Measurements from ENCODE around the gene KRT2.
"Not testable (repeated sequence)": the region's sequence is repeated elsewhere in the genome, so short reads cannot be mapped to it uniquely, and the experiment has no call there.

Gene KRT2

DNA sequence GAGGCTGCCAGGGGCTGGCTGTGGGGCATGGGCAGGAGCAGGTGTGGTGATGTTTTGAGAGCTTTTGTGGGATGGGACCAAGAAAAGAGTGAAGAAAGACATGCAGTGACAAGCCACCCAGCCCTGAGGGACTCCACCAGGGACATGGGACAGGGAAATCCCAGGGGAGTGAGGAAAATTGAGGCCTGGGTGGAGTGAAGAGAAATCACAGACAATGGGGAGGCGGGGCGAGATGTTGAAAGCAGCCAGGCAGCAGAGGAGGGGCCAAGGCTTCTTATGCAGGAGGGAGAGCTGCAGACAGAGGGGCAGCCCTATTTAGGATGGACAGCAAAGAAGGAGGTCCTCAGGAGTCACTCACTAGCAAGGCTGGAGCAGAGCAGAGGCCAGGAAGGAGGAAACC is 32.4 kb upstream of the KRT2 start:
- DNase-seq, result no peak

DNA sequence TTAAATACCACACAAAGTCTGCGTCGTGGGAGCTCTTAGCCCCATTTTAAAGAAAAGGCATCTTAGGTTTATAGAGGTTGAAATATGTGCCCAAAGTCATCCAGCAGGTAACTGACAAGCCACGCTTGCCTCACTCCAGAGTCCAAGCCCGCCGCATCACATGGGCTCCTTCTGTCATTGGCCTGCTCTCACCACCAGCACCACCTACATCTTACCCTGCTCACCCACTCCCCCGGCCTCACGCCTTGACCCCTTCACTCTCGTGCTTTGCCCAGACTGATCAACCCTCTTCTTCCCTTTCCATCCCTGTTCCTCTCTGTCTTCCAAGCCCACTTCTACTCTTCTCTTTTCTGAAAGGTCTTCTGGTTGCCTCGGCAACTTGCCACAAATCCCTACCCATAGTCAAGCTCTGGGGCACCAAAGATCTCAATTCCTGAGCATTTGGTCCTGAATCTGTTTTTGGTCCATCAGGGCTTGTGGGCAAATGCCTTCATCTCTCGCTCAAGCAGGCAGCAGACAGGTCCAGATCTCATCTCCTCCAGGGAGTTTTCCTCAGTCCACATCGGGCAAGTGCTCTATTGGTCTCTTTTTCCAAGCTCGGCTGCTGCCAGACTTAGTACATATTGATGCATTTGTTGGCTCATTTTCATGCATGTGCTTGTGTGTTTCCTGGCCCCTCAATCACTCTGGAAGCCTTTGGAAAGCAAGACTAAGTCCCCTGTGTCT is 31.7 kb upstream of the KRT2 start:
- DNase-seq, result no peak

DNA sequence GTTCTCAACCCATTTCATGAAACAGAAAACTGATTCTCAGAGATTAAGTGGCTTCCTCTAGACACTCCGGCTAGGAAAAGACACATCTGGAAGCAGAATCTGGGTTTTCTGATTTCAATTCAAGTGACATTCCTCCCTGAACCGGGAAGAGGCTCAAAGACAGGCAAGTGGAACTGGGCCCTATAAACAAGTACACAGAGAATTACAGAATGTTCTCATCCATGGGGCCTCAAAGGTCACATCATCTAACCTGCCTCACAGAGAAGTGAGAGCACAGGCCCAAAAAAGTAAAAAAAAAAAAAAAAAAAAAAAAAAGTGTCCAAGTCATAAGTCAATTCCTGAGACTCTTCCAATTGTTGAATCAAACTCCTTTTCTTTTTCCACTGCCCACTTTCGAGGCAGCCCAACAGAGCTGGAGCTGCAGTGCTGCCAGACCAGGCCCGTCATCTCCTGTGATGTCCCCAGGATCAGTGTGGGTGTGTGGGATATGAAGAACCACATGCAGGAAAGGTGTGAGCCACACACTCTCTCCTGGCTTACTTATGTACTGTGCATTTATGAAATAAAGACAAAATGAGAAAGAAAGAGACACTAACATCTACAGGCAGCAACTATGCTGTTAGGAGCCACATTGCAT is 31.0 kb upstream of the KRT2 start:
- DNase-seq, result no peak

DNA sequence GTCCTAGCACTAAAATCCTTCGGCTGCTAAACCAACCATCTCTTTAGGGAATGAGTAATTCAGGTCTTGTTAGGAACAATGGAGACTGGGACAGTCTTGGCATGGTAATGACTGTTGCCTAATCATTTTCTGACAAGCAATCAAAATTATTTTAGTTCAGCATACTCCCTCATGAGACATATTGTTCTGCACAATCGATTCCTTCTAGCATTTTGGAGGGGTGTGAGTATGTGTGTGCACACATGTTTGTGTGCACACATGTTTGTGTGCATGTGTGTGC is 30.3 kb upstream of the KRT2 start:
- no peak for DNase-seq

DNA sequence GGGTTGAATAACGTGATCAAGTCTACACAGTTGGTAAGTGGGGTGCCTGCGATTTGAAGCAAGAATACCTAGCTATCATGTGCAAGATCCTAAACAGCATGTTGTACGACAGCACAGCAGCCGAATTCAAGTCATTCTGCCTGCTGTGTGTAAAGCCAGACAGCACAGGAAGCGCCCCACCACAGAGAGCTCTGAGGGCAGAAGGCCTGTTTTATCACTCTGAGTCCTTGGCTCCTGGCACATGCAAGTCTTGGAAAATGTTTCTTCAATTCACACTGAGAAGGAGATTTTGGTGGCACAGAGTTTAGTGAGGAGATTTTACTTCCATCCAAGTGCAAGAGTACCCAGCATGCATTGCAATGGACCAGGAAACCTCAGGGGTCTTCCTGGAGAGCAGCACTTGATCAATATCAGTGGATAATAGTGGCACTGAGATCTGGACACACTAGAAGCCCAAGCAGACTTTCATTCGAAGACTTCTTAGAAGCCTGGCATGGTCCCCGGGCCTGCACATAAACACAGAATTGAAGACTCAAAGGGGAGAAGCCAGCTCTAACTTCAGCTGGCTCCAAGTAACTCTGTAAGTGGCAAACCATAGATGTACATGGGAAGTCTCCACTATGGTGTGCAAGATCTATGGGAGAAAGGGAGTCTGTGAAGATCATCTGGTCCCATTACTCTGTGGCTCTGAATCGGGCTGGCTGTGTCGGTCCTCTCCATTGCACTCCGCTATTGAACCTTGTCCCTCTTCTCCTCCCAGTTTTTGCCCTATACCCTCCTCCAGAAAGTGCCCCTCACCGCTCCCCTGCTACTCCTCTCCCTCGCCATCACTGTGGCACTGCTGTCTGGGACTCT is 29.7 kb upstream of the KRT2 start:
- peak; percentile 15 for DNase-seq

DNA sequence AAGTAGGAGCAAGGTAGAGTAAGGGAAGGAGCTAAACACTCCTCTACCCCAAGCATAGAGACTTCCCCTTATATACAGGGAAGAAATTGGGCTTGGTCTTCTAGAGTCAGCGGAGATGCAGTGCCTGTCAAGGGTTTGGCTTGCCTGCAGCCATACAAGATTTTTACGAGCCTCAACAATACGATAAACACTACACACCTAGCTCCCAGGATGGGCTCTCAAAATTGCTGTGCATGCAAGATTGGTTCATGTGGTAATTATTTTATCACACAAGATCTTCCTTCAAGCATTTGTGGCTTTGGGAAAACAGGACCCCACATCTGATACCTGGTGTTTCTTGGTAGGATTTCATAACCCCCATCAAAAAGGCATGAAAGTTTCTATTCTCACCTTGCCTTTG is 28.4 kb upstream of the KRT2 start, which contains the start of gene KRT1:
Gene KRT1 (minus strand): TSS at position 45 of the 400 bp plus-strand sequence. CDS start 59 bp downstream, outside the sequence.
- no peak for DNase-seq

DNA sequence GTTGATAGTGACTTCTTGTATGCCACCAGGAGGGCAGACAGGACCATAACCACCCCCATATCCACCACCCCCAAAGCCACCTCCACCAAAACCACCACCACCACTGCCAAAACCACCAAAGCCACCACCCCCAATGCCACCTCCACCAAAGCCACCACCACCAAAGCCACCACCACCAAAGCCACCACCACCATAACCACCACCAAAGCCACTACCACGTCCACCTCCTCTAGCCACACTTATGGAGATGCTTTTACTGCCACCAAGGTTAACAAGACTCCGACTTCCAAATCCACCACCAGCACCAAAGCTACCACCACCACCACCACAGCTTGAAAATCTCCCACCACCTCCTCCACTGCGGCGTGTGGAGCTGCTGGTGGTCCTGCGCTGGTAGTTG is 27.9 kb upstream of the KRT2 start:
- DNase-seq, result no peak

DNA sequence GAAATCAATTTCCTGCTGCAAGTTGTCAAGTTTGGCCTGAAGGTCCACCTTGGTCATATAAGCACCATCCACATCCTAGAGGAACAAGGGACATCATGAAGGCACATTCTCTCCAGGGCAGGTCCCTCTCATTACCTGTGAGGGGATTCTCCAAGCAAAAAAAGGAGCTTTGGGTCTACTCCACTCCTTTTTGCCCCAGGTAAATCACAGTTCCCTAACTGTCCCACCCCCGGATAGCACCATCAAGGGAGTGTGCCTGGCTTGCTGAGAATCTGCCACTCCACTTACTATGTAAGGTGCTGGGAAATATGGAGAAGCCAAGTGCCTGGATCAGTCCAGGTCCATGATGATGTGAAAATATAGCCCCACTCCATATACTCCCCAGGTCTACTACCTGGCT is 25.7 kb upstream of the KRT2 start:
- DNase-seq, result no peak

DNA sequence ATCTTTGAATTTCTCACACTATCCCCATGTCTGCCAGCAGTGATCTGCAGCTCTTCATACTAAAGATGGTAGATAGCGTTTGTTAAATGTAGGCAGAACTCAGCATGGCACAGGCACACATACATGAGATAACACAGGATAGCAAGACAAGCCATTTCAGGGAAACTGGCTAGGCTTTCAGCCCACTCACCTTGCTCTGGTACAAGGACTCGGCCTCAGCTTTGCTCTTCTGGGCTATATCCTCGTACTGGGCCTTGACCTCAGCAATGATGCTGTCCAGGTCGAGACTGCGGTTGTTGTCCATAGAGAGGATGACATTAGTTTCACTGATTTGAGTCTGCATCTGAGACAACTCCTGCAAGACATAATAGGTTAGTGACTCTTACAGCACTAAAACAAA is 25.1 kb upstream of the KRT2 start:
- DNase-seq, result no peak

DNA sequence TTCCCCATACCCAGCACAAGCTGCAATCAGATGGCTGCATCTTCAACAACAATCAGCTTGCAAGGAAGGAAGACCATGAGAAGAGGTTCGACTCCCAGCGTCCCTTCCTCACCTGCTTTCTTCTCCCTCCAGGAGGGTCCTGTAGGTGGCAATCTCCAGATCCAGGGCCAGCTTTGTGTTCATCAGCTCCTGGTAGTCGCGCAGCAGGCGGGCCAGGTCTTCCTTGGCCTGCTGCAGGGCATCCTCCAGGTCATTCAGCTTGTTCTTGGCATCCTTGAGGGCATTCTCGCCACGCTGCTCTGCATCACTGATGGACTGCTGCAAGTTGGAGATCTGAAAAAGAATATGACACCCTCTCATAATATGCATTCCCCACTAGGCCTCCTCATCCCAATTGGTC is 24.2 kb upstream of the KRT2 start:
- DNase-seq, result no peak

DNA sequence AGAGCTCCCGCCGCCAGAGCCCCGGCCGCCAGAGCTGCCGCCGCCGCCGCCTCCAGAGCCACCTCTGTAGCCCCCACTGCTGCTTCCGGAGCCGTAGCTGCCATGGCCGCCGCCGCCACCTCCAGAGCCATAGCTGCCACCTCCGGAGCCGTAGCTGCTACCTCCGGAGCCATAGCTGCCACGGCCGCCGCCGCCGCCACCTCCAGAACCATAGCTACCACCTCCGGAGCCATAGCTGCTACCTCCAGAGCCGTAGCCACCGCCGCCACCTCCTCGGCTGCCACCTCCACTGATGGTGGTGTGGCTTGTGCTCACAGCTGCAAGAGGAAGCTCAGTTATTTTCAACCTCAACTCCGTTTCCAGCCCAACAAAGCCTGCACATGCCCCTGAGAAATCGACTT is 23.3 kb upstream of the KRT2 start:
- DNase-seq, result no peak

DNA sequence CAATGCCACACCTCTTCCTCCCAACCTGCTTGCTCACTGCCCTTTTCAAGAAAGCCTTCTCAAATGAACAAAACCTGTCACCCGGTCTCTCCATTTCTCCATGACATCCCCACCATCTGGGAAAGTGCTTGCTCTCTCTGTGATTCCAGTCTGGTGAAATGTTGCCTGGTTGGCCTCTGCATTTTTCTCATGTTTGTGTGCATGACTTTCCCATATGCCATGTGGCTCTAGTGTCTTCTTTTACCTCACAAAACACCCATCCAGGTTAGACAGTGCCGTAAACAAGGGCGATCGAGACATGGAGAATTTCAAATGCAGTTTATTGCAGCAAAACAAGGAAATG is 22.4 kb upstream of the KRT2 start:
- no peak for DNase-seq

DNA sequence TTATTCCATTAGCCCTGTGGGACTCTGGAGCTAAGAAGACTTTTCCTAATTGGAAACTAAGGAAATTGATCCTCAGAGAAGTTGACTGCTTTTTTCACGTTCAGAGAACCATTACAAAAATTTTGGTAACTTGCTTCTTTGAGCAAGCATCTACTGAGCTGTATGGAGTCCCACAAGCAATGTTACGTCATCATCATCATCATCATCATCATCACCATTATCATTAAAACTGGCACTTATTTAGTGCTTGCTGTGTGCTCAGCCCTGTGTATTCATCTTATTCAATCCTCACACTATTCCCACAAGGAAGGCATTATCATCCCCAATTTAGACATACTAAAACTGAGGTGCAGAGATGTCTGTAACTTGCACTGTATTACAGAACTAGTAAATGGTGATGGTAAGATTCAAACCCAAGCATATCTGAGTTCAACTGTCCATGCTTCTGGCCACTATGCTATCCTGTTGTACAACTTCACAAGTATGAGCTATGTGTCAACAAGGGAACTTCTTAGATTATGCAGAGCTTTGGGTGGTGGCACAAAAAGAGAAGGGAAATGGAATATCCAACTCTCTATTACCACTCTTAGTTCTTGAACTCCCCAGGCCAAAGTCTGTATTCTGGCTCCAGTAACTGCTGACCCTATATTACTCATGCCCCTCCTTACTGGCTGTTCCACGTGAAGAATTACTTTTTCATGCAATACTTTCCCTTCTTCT is 21.9 kb upstream of the KRT2 start:
- DNase-seq, result no peak

DNA sequence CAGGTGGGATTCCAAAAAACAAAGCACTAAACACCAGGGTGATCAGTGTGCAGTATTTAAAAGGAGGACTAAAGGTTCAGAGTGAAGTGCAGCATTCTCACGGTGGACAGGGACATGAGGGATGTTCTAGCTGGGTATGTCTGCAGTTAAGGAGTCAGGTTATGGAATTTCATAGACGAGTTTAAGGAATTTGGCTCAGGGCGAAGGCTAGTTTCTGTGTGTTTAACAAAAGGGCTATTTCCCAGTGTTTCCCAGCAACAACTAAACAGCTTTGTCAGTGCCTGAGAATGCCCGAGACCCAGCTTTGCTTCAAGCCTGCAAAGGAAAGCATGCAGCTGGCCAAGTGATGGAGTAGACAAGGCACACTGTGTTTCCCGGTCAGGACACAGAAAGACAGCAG is 21.2 kb upstream of the KRT2 start:
- no peak for DNase-seq

DNA sequence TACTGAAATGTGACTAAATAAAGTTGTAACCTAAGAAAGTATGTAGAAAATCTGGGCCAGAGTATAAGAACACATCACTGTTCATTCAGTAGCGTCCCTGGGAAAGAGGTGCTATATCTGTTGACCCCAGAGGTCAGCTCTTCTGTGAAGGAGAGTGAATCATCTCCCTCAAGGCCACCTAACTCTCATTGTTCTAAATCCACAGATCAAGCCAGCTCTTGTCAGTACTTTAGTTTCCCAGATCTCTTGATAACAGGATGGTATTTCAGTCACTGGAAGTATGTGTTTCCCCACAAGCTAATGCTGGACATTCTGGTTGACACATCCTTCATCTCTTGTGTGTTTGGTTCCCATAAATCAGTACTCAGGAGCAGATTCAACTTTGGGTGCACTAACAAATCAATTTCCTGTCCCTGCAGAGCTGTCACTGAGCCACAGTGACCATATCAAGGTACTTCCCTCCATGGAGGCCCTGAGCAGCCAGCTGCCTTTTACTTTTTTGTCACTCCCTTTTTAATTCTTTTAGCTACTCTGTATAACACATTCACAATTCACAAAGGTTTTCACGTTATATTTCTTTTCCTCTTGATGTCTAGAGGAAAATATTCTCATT is 20.4 kb upstream of the KRT2 start:
- no peak for DNase-seq

DNA sequence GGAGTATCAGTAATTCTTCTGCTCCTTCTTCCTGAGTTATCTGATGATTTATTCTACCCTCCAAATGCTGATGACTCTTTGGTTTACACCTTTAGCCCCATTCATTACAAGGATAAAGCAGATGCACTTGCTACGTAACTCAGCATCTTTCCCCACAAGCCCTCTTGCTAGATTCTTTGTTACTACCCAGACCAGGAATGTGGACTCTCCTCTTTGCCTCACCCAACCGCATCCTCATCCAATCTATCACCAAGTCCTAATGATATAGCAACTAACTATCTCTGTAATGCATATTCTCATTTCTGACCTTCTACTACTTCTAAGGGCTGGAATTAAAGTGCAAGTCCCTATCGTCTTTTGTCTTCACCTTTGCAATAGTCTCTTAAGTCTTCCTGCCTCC is 18.9 kb upstream of the KRT2 start:
- no peak for DNase-seq

DNA sequence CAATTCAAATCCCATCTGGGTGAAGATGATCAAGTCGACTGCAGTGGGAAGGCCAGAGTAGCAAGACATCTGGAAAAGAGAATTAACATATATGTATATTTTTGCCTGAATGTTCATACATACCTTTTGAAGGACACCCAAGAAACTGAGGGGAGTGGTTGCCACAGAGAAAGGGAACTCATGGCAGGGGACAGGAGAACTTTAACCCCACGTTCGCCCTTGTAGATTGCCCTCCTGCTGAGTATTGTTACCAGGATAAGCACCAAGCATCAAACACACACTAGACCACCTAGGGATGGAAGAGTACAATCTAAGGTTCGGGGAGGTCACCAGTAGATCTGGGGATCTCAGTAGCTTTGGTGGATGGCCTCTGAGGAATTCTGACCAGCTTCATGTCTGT is 18.5 kb upstream of the KRT2 start:
- no peak for DNase-seq

DNA sequence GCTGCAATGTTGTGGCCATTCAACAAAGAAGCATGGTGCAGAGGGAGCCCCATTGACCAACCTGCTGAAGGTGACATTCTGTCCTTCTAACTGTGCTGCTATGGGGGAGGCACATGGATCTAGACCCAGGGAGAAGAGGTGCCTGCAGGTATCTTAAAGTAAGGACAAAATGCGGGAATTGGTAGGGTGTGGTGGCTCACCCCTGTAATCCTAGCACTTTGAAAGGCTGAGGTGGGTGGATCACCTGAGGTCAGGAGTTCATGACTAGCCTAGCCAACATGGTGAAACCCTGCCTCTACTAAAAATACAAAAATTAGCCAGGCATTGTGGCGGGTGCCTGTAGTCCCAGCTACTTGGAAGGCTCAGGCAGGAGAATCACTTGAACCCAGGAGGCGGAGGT is 17.9 kb upstream of the KRT2 start:
- not testable (repeated sequence) for DNase-seq

DNA sequence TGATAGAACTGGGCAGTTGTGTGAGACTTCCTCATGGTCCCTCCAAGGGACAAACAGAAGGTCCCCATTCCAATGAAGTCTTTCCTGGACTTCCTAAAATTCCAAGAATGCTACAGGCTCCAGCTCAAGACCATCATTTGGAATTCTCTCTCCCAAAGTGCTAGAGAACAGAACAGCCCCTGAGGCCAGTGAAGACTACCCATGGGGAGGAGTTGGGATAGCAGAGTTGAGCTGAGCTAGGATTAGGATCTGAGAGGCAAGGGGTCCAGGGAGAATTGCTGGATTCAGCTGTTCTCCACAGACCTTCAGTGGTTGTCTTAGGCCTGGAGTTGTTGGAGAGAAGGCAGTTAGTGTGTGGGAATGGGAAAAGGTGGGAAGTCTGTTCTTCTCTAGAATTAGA is 17.4 kb upstream of the KRT2 start:
- DNase-seq, result no peak

DNA sequence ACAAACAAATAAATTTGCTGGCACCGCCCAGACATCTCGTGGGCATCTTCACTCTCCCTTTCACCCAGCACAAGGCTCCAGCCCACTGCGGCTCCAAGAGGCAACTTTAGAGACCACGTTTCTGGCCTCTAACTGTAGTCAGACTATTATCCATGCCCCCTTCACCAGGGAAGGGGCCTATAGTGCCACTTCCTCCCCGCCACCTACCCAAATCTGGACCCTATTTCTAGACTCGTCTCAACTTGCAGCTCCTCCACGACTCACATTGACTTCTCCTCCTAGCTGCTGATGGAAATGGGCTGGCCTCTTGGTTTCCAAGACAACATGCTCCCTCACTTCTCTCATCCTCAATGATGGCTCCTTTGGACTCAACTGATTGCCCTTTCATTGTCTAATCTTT is 15.9 kb upstream of the KRT2 start:
- no peak for DNase-seq

DNA sequence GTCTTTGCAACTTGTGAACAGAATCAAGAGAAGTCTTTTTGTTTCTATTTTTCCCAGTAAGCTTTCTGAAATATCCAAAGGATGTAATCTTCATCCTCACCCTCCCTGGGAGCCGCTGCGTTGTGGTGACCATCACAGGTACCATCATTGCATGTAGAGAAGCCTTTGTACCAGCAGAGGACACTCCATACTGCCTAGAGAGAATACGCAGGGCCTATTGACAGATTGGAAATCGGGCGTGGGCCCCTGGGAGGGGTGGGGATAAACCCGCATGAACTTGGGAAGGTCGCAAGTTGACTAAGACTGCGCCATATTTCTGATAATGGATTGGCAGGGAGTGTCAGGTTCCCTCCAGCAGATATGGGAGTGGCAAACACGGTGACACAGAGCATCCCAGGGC is 15.5 kb upstream of the KRT2 start:
- no peak for DNase-seq

DNA sequence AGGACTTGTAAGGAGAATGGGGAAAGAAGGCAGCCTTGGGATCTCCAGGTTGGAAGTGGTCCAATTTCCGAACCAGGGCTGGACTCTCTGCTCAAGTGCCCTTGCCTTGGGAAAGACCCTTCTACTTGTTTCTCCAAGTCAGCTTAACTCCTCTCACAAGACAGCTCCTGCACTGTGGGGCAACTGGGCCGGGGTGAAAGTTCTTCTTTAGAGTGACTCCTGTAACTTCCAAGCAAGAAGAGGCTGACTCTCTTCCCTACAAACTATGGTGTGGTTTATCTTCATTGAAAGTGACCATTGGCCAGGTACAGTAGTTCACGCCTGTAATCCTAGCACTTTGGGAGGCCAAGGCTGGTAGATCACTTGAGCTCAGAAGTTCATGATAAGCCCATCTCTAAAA is 14.5 kb upstream of the KRT2 start:
- no peak for DNase-seq

DNA sequence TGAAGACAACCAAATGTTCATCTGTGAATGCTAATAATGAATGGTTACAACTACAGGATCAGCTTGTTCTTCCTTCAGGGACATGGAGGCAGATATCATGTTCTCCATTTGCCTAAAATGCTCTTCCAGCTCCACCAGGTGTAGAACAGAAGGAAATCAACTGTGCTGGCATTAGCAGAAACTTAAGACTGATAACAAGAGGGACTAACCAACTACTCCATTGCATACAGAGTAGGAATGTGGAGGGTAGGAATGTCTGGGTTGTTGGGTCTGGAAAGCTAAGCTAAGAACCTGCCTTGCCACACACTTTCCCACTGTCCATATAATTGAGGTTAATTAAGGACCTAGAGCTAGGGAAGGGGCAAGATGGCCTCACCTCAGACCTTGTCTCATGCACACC is 11.4 kb upstream of the KRT2 start:
- DNase-seq, result no peak
